Epithelial cell of prostate (primary cell): ENCODE measurements around the gene CUX1.

Experiments
- DNase-seq: peaks from one replicate; pipeline ENCODE4 v3.0.0-alpha.2; 2011; ENCODE audit warnings: low read depth, low spot score
- H3K27ac ChIP-seq: fragments of 450-650 bp; 2 replicates; pipeline ENCODE4 v1.5.1; 2017; ENCODE audit warnings: mild to moderate bottlenecking

CUX1 gene

DNA sequence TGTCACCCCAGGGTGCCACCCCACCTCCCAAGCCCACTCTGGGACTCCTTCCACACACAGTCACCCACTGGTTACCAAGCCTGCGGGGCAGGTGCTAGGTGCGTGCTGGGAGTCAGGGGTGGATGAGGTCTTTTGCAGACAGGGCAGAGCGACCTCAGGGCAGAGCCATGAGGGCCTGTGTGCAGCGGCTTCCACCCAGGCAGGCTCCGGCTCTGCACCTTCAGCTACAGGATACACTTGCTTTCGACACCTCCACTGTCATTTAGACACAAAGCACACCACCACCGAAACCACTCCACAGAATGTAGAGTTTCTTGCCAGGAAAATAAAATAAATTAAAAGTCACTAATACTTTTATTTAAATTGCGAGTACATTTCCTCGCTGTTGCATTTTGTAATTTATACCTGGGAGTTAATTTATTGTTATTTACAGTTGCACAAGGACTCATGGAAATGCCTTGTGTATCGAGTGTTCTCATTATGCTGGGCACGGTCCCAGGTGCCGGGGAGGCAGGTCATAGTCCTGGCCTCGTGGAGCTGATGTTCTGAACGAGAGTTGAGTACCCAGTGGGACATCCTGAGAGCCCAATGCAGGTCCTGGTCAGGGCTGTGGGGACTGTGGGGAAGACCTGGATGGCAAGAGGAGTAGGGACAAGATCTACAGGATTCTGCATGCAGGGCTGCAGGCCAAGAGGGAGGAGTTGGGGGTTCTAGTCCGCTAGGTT, 127.8 kb downstream of the CUX1 start:
- no peak overlapping the region for H3K27ac ChIP-seq
- no peak for DNase-seq

DNA sequence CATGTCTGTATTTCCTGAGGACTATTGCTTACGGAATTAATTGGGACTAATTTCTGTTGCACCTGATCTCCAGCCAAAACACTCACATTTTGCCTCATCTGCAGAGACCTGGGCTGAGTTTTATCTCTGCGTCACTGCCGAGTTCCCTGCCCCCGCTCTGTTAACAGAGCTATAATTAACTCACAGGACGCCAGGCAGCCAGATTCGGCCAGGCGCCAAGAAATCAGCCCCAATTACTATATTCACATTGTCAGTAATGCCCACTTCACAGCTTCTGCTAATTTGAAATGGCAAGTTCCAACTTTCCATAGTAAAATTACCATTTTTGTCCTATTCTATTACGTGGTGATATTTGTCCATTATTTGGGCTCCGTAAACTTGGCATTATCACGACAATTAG, 130.5 kb downstream of the CUX1 start:
- no peak for DNase-seq
- H3K27ac ChIP-seq, result no peak overlapping the region

- H3K27ac ChIP-seq, result no peak overlapping the region
- no peak for DNase-seq
Observed at GRCh38 chr7:101948650-101949049, 131.2 kb downstream of the CUX1 start.

DNA sequence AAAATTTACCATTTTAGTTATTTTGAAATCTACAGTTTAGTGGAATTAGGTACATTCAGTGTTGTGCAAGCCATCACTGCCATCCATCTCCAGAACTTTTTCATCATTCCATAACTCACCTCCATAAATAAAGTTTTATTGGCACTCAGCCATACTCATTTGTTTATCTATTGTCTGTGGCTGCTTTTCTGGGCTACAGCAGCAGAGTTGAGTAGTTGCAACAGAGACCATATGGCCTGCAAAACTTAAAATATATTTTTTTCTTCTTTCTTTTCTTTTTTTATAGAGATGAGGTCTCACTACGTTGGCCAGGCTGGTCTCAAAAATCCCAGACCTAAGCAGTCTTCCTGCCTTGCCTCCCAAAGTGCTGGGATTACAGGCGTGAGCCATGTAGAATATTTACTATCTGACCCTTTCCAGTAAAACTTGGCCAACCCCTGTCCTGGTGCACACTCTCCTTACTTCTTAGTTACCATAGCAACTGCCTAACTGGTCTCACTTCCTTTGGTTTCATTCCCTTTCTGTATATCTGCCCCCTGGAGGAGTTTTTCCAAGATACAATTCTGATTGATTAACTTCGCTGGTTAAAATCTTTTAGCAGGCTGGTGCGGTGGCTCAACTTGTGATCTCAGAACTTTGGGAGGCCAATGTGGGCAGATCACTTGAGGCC, 133.2 kb downstream of the CUX1 start:
- no peak overlapping the region for H3K27ac ChIP-seq
- DNase-seq, result no peak

DNA sequence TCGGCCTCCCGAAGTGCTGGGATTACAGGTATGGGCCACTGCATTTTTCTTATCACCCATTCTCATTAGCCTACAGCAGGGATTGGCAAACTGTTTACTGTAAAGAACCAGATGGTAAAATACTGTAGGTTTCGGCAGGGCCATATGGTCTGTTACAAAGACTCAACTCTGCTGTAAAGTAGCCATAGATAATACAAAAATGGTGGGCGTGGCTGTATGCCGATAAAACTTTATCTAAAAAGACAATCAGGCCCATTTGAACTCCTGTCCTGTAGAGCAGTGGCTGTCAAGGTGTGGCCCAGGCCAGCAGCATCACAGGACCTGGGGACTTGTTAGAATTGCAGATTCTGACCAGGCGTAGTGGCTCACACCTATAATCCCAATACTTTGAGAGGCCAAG, 134.3 kb downstream of the CUX1 start:
- no peak overlapping the region for H3K27ac ChIP-seq

GRCh38 chr7:101952355-101953247, 135.2 kb downstream of the CUX1 start:
- no peak for DNase-seq
- H3K27ac ChIP-seq, result no peak overlapping the region

More for the DNA sequence above, 134.3 kb downstream of the CUX1 start:
- DNase-seq, result no peak

GRCh38 chr7:101953248-101953819, 135.9 kb downstream of the CUX1 start:
- no peak overlapping the region for H3K27ac ChIP-seq
- DNase-seq, result no peak

- H3K27ac ChIP-seq, result no peak overlapping the region
- DNase-seq, result no peak
Observed at GRCh38 chr7:101954499-101954898, 137.1 kb downstream of the CUX1 start.

GRCh38 chr7:101956130-101956529, 138.7 kb downstream of the CUX1 start:
- no peak overlapping the region for H3K27ac ChIP-seq
- no peak for DNase-seq

GRCh38 chr7:101957744-101958525, 140.5 kb downstream of the CUX1 start:
- DNase-seq, result no peak

GRCh38 chr7:101959342-101959741, 141.9 kb downstream of the CUX1 start:
- DNase-seq, result no peak
- peak overlapping the region; percentile 75 for H3K27ac ChIP-seq

More at GRCh38 chr7:101957744-101958525, 140.5 kb downstream of the CUX1 start:
- H3K27ac ChIP-seq, result no peak overlapping the region

DNA sequence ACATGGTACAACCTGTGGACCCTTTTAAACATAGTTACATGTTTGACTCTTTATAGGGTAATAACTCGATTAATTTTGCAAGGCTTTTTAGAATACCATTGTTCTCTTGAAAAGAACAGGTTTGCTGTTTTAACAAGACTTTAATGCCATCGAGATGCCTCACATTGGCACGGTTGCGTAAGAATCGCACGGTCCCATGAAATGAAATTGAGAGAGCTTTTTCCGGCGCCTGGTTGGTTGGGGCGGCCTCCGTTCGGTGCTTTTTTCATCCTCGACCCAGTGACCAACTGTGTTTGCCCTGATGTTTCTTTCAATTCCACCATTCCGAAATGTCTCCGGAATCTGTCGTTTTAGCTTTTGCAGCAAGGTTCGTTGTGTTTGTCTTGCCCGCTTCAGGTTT, 142.4 kb downstream of the CUX1 start:
- no peak for DNase-seq
- H3K27ac ChIP-seq, result peak overlapping the region; percentile 75

DNA sequence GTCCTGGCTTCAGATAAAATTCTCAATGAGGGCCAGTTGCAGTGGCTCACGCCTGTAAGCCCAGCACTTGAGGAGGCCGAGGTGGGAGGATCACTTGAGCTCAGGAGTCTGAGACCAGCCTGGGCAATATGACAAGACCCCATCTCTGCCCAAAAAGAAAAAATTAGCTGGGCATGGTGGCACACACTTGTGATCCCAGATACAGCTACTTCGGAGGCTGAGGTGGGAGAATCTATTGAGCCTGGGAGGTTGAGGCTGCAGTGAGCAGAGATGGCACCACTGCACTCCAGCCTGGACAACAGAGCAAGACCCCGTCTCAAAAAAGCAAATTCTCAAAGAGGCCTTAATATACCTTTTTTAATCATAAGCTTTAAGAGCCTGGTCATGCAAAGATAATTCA, 142.9 kb downstream of the CUX1 start:
- DNase-seq, result no peak
- peak overlapping the region; percentile 75 for H3K27ac ChIP-seq

DNA sequence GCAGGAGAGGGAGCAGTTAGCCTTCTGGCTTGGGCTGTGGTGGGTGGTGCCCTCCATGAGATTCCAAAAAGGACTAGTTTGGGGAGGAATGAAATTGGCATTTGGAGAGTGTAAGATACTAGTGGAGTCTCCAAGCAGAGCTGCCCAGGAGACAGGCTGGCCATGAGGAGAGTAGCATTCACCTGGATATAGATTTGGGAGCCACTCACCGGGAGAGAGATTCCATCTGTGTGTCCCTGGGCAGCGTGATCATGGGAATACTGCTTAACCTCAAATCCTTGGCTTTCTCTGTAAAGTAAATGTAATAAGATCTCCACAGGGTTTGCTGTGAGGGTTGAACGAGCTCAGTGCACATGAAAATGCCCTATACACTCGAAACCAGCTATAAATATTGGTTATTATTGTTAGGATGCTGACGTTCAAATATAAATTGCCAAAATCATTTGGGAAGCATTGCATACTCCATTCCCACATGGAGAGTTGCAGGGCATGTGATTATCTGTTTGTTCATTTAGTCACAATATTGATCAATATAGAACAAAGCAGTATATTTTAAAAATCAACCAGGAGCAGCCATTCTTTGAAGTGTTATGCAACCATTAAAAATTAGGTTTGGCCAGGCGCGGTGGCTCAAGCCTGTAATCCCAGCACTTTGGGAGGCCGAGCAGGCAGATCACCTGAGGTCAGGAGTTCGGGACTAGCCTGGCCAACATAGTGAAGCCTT, 143.7 kb downstream of the CUX1 start:
- DNase-seq, result no peak
- no peak overlapping the region for H3K27ac ChIP-seq

DNA sequence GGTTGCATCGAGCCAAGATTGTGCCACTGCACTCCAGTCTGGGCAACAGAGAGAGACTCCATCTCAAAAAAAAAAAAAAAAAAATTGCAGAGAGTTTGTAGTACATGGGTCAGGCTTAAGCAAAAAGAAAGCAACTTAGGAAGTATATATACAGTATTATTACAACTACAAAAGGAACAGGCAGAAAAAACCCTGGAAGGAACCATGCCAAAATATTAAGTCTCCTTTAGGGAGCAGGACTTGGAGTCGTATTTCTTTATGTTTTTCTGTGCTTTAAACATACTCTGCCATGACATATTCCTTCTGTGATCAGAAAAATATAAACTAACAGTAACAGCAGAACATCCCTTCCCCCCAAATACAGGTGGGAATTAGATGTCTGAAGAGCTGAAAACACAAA, 144.4 kb downstream of the CUX1 start:
- DNase-seq, result no peak
- H3K27ac ChIP-seq, result no peak overlapping the region

GRCh38 chr7:101963693-101964092, 146.3 kb downstream of the CUX1 start:
- H3K27ac ChIP-seq, result no peak overlapping the region

DNA sequence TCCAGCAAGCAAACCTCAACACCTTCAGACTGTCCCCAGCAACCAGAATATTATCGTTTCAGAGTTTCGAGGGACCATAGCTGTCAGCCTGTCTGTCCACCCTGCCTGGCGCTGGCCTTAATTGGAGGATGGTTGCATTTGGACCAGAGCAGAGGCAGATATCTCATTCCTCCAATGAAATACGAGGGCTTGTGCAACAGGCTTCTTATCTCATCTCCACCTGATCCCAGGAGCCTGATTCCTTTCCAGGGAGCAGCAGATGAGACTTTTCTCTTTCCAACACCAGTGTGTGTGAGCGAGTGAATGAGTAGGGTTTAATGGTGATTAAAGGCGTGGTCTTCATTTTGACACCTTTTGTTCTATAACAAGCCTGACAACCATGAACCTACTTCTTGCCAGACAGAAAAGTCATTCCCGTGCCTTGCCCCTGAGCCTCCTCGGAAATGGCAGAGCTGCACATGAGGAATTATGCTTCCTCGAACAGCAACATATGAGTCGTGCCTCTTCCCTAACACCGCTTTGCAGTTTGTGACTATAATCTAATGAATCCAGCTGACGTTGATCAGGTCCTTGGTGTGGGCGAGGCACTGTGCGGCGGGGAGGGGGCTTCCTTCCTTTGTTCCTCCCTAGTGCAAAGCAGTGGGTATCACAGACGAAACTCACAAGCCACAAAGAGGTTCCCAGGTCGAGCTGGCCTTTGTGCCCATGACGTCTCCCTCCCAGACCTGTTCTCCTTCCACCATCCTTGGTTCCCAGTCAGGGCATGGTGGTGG, 147.4 kb downstream of the CUX1 start:
- DNase-seq, result no peak
- no peak overlapping the region for H3K27ac ChIP-seq

More at GRCh38 chr7:101963693-101964092, 146.3 kb downstream of the CUX1 start:
- no peak for DNase-seq

- DNase-seq, result no peak
- no peak overlapping the region for H3K27ac ChIP-seq
Observed at GRCh38 chr7:101968720-101969466, 151.5 kb downstream of the CUX1 start.
